AG04450 (cell line): ENCODE data around the gene CNDP2. TPM values are rescaled to one million over a fixed set of nuclear protein-coding genes. Genes with fewer than 3 reads are reported as not detected.

Source experiments
- CTCF ChIA-PET: fragments of 300-600, 350-600 bp; formaldehyde crosslinking; extraction: SDS; loops from one replicate; lab custom pipeline; 2022; ENCODE audit warnings: antibody characterized with exemption, inconsistent platforms; lab: Charles Lee
- POLR2A ChIA-PET: fragments of 350-600 bp; formaldehyde crosslinking; extraction: SDS; loops from one replicate; lab custom pipeline; 2021; ENCODE audit warnings: antibody characterized with exemption, inconsistent platforms; lab: Yijun Ruan, JAX
- DNase-seq: peaks from one replicate; pipeline ENCODE4 v3.0.0-alpha.2; 2011; ENCODE audit warnings: low read depth, low spot score
- H3K27ac ChIP-seq: one replicate; pipeline ENCODE4 v1.5.1; 2012; ENCODE audit warnings: low read depth, low read length, control low read depth
- H3K27me3 ChIP-seq: one replicate; pipeline ENCODE4 v1.6.0; 2012; ENCODE audit warnings: low read length; ENCODE audit not compliant: control insufficient read depth, insufficient read depth
- H3K4me3 ChIP-seq: 2 replicates; pipeline ENCODE4 v1.5.1; 2011; ENCODE audit warnings: mild to moderate bottlenecking, low read depth, low read length, control low read depth
- H3K9me3 ChIP-seq: 2 replicates; pipeline ENCODE4 v1.5.1; 2012; ENCODE audit warnings: low read length; ENCODE audit not compliant: control insufficient read depth, insufficient read depth
- CTCF ChIP-seq: IDR thresholded peaks from 2 replicates; pipeline ENCODE4 v1.5.1; 2011; ENCODE audit warnings: low read depth, low read length, control low read depth, inconsistent platforms
- polyA plus RNA-seq: library from polyadenylated mRNA; depleted of rRNA; stranded (reverse); fragments of >200 nt; gene quantifications from 2 replicates; pipeline ENCODE4 v1.2.3, GENCODE V29; 2011

CNDP2 gene
- polyA plus RNA-seq, 1 experiment = 74.2 TPM

- Histone ChIP-seq H3K27ac (no peak overlapping the region), H3K9me3 (peaks cover 7% of the 10 kb centered on the region; the same call in 1 of the 2 replicates), H3K27me3 (no peaks in the 10 kb centered on the region), H3K4me3 (no peak overlapping the region)
- ChIA-PET CTCF (interaction anchor here (1.9 kb wide), 1 partner anchor 194 kb away, joined by 4 read pairs; no protein-coding TSS in a partner anchor), POLR2A (no interaction called here)
- DNase-seq = no peak
- no peak for TF ChIP-seq CTCF
Measured at GRCh38 chr18:74546751-74547530, 50.8 kb downstream of the CNDP2 start.

- ChIA-PET CTCF (interaction anchor here (1.7 kb wide), 1 partner anchor 194 kb away, joined by 6 read pairs; no protein-coding TSS in a partner anchor), POLR2A (no interaction called here)
- TF ChIP-seq CTCF = no peak
- H3K9me3 ChIP-seq = peaks cover 7% of the 10 kb centered on the region; the same call in 1 of the 2 replicates
- H3K27me3 ChIP-seq = no peaks in the 10 kb centered on the region
- no peak overlapping the region for H3K4me3 ChIP-seq
- H3K27ac ChIP-seq = no peak overlapping the region
- no peak for DNase-seq
Measured at GRCh38 chr18:74547860-74548259, 51.7 kb downstream of the CNDP2 start.

GRCh38 chr18:74549591-74550104 is 53.5 kb downstream of the CNDP2 start:
- Histone ChIP-seq H3K9me3 (peaks cover 7% of the 10 kb centered on the region; the same call in 1 of the 2 replicates), H3K27me3 (peaks cover 7% of the 10 kb centered on the region), H3K4me3 (no peak overlapping the region), H3K27ac (no peak overlapping the region)
- no peak for DNase-seq
- TF ChIP-seq CTCF = no peak
- CTCF ChIA-PET = interaction anchor here (0.6 to 1.5 kb wide), 2 partner anchors 196 to 762 kb away, joined by 3 read pairs; no protein-coding TSS in a partner anchor
- POLR2A ChIA-PET = no interaction called here

GRCh38 chr18:74550886-74551285 is 54.7 kb downstream of the CNDP2 start:
- no peak for TF ChIP-seq CTCF
- no peak for DNase-seq
- Histone ChIP-seq H3K9me3 (peaks cover 7% of the 10 kb centered on the region; the same call in 1 of the 2 replicates), H3K27ac (no peak overlapping the region), H3K4me3 (no peak overlapping the region), H3K27me3 (peaks cover 7% of the 10 kb centered on the region)
- ChIA-PET POLR2A (no interaction called here), CTCF (interaction anchor here (1.4 to 1.7 kb wide), 9 partner anchors 10 to 1850 kb away, joined by 3 to 128 read pairs (median 13); no protein-coding TSS in a partner anchor)
